HG03565 (cell line): ENCODE measurements around the gene PNMT.
"Not testable (repeated sequence)": the region's sequence is repeated elsewhere in the genome, so short reads cannot be mapped to it uniquely, and the experiment has no call there.

Experiments used
- ATAC-seq: cut with Tn5 transposase; IDR thresholded peaks from one replicate; pipeline ENCODE4 v1.9.1; 2021; ENCODE audit warnings: mild to moderate bottlenecking, moderate library complexity; ENCODE audit not compliant: unreplicated experiment

PNMT gene

GRCh38 chr17:39683295-39683939, 15.2 kb downstream of the PNMT start:
- ATAC-seq, result no peak

DNA sequence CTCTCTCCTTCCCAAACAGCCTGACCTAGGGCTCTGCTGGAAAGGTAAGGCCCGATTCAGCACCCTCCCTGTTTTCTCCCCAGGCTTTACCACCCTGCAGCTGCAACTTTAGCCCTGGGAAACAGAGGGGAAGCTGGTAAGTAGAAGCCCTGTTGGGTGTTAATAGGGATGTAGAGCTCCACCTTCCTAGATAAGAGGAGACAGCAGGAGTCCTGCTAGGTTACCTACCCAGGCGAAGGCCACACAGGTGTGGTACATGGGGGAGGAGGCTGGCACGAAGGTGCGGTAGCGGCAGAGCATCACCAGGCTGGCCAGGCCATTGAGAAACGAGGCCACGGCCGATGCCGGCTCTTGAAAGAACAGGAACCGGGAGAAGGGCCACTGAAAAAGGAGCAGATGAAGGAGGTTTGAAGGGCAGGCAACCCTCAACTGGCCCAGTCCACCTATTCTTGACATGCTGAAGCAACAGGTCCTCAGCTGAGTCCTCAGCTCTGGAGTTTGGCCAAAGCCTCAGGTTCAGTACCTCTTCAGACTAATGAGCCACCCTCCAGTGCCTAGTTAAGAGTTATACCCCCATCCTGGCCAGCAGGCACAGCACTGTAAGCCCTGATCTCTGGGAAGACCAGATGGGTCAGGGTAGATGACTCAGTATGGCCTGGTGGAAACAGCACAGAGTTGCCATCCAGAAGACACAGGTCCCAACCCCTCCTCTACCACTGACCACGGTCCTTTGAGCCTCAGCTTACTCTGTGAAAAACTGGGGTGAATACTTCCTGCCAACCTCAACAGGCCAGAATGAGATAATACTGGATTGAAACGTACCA, 16.3 kb downstream of the PNMT start:
- no peak for ATAC-seq

DNA sequence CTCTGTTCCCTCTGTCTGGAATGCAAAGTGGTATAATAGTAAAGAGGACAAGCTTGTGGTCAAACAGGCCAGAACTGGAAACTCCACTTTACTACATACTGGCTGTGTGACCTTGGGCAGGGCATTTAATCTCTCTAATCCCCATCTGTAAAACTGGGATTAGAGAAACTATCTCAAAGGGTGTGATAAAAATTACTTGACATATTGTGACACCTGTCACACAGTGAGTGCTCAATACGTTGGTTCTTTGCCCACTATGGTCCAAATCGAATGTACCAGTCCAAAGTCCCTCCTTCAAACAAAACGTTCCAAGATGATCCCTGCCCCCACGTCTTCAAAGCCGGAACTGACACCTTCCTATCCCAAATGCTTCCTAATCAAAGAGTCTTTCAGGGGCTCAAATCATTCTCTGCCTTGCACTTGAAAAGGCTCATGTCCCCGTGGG, 18.9 kb downstream of the PNMT start:
- ATAC-seq, result no peak

DNA sequence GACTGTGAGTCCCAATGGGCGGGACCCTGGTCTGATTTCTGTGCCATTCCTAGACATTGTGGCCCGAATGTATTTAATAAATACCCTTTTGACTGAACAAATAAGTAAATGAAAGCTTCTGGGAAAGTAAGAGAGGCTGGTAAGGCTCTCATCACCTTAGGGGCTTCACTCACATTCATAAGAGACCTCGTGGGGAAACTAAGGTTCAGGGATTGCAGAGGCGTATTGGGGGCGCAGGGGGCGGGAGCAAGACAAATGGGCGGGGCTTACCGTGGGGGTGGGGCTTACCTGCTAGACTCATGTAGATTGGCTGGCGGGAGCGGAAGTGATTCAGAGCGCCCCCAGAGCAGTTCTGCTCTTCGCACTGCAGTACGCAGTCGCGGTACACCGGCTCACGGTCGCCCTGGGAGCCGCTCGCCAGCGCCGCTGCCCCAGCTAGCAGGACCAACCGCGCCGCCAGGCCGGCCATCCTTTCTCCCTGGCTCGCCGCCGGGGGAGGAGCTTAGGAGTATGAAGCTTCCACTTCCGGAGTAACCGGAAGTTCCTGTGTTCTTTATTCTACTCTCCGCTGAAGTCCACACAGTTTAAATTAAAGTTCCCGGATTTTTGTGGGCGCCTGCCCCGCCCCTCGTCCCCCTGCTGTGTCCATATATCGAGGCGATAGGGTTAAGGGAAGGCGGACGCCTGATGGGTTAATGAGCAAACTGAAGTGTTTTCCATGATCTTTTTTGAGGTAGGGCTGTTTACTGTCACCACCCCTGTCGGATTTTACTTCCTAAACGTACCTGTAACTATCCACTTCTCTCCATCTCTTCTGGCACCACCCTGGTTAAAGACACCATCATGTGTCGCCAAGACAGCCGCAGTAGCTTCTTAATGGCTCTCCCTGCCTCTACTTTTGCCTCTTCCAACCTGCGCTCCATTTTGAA, 19.6 kb downstream of the PNMT start, which contains the start of gene PGAP3:
Gene PGAP3, minus strand, starts transcription at position 512 of the 929 bp plus-strand sequence. Its CDS starts 43 bp downstream, at position 469.
- peak; percentile 78 for ATAC-seq

DNA sequence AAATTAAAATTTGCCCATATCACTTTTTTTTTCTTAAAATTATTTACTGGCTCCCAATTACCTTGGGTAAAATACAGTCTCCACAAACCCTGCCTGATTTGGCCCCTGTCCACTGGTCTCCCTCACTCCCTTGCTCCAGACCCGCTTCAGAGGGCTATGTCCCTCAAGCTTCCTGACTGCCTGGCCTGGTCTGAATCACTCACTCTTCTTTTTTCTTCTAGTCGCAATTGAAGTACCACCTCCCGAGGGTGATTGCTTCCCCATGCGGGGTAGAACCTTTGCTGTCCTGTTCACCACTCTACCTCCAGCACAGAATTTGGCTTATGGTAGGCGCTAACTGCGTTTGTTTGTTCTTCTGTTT, 20.2 kb downstream of the PNMT start:
- ATAC-seq, result no peak

- no peak for ATAC-seq
Observed at GRCh38 chr17:39688945-39689344, 20.7 kb downstream of the PNMT start.

GRCh38 chr17:39694593-39694992, 26.3 kb downstream of the PNMT start:
- no peak for ATAC-seq

- no peak for ATAC-seq
Observed at GRCh38 chr17:39695089-39695474, 26.8 kb downstream of the PNMT start.

DNA sequence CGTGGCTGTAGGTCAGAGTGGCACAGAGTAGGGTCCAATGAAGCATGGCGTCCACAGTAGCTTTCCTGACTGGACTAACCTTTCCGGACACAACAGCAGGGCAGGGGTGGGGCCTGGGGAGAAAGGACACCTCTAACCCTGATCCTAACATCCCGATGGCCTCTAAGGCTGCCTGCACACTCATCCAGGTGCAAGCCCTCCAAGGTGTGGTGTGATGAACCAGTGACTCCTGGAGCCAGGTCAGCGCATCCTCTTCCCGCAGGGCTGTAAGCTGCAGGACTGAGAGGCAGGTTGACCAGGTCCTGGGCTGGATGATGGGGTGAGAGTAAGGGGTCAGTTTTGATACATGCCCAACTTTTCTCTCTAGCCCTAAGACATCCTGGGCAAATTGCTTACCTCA, 28.5 kb downstream of the PNMT start:
- ATAC-seq, result no peak

- no peak for ATAC-seq
Observed at GRCh38 chr17:39697961-39698360, 29.7 kb downstream of the PNMT start.

DNA sequence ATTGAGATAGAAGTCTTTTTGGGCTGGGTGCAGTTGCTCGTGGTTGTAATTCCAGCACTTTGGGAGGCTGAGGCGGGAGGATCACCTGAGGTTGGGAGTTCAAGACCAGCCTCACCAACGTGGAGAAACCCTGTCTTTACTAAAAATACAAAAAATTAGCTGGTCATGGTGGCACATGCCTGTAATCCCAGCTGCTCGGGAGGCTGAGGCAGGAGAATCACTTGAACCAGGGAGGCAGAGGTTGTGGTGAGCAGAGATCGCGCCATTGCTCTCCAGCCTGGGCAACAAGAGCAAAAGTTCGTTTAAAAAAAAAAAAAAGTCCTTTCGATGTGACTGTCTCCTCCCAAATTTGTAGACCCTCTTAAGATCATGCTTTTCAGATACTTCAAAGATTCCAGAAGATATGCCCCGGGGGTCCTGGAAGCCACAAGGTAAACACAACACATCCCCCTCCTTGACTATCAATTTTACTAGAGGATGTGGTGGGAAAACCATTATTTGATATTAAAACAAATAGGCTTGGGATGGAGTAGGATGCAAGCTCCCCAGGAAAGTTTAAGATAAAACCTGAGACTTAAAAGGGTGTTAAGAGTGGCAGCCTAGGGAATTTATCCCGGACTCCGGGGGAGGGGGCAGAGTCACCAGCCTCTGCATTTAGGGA, 31.0 kb downstream of the PNMT start:
- not testable (repeated sequence) for ATAC-seq

DNA sequence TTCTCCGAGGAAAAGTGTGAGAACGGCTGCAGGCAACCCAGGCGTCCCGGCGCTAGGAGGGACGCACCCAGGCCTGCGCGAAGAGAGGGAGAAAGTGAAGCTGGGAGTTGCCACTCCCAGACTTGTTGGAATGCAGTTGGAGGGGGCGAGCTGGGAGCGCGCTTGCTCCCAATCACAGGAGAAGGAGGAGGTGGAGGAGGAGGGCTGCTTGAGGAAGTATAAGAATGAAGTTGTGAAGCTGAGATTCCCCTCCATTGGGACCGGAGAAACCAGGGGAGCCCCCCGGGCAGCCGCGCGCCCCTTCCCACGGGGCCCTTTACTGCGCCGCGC, 31.5 kb downstream of the PNMT start, which contains the start of gene ERBB2:
Gene ERBB2, plus strand, starts transcription at position 247 of the 330 bp plus-strand sequence. CDS start 175 bp downstream, outside the sequence.
- ATAC-seq, result no peak

DNA sequence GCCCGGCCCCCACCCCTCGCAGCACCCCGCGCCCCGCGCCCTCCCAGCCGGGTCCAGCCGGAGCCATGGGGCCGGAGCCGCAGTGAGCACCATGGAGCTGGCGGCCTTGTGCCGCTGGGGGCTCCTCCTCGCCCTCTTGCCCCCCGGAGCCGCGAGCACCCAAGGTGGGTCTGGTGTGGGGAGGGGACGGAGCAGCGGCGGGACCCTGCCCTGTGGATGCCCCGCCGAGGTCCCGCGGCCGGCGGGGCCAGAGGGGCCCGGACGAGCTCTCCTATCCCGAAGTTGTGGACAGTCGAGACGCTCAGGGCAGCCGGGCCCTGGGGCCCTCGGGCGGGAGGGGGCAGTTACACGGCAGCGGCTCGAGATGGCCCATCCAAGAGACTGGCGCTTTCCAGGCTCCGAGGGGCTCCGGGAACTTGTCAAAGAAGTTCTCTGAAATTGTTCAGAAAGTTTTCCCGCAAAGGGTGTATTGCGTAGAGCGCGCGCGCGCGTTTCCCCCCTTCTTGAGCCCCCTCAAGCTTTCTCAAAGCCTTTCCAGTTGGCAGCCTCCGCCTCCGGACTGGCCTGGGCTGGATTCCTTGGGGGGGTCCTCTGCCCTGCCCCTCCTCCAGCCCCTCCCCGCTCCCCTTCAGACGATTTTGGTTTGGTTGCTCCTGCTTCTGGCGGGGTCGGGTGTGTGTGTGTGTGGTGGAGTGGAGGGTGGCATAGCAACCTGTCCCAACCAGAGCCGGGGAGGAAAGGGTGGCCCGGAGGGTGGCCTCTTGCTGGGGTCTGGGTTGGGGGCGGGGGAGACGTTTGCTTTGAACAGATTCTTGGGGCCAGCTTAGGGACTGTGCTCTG, 32.1 kb downstream of the PNMT start:
- no peak for ATAC-seq

- no peak for ATAC-seq
Observed at GRCh38 chr17:39701012-39701783, 32.9 kb downstream of the PNMT start.

DNA sequence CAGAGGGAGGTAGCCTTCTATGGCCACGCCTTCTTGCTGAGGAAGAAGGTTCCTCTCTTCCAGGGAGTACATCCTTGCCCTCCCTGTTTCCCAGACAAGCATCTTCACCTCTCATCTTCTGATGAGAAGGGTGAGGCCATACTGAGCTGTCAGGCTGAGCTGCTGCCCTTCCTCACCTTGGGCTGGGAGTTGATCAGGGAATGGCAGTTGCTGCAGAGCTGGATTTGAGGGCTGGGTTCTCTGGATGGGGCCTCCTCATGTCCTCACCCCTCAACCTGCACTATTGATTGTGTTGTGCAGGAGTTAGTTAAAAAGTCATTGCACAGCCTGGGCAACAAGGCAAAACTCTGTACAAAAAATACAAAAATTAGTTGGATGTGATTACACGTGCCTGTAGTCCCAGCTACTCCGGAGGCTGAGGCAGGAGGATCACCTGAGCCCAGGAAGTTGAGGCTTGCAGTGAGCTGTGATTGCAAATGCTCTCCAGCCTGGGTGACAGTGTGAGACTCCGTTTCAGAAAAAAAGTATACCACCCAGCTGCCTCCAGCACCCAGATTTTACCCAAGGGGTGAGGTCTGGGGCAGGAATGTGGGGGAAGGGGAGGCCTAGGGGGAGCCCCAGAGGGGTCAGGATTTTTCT, 33.6 kb downstream of the PNMT start:
- ATAC-seq, result no peak

- no peak for ATAC-seq
Observed at GRCh38 chr17:39702901-39703893, 34.9 kb downstream of the PNMT start.

- ATAC-seq, result no peak
Observed at GRCh38 chr17:39703913-39704312, 35.7 kb downstream of the PNMT start.
